ENCODE data around the gene GRM4. TPM values are rescaled to one million over a fixed set of nuclear protein-coding genes. Genes with fewer than 3 reads are reported as not detected.

The GRM4 gene
- total RNA-seq, 1 donor from 2014 or later = not detected

DNA sequence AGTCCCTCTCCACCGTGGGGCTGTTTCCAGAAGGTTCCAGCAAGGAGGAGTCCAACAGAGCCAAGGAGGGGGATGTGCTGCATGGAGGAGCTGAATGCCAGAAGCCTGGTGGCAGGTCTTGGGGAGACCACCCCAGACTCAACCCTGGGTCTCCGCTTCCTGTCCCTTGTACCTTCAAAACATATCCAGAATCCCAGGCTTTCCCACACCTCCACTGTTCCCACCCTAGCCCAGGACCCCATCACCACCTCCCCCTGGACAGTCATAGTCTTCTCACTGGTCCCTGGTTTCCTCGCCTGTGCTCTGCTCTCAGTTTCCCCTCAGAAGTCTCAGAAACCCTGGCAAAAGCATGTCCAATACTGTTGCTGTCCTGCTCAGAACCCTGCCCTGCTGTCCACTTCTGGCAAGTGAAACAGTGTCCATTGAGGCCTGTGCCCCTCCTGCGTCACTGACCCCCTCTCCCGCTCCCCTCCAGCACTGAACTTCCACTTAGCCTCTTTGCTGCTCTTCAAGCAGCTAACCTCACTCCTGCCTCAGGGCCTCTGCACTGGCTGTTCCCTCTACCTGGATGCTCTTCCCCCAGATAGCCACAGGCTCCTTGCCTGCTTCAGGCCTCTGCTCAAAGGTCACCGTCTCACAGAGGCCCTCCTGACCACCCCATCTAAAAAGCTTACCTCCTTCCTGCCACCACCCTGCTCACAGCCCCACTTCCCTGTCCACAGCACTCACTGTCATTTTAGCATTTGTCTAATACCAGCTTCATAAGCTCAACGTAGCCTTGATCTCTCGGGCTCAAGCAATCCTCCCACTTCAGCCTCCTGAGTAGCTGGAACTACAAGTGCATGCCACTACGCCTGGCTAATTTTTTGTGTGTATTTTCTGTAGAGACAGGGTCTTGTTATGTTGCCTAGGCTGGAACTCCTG is 169.2 kb downstream of the GRM4 start:
- ATAC-seq = no peak

DNA sequence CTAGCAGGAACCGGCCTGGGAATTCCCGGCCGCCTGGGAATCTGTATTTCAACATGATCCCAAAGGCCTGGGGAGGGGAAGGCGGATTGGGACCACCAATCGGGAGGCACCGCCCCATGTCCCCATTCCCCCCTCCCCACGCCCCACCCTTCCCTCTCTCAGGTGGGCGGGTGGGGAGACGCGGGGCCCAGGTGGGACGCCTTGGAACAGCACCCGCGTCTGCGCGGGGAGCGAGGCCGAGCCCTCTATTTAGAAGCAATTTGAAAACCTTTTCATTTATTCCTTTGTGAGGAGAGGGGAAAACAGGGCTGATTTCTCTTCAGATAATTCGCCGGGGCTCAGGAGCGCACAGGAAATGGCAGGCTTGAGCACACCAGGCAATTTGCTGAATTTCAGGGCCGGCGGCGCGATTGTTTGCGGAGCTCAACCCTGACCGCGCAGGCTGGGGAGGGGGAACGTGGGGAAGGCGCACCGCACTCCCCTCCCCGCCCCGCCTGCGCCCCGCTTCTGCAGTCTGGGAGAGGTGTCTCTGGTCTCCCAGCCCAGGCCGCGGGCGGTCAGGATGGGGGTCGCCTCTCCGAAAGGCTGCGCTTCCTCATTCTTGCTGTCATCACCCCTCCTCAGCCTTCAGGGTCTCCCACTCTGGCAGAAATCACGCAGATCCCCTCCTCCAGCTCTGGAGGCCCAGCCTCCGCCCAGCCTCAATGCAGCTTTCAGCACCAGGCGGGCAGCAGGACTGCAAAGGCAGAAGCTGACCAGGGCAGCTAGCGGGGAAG is 170.0 kb downstream of the GRM4 start:
- no peak for ATAC-seq

DNA sequence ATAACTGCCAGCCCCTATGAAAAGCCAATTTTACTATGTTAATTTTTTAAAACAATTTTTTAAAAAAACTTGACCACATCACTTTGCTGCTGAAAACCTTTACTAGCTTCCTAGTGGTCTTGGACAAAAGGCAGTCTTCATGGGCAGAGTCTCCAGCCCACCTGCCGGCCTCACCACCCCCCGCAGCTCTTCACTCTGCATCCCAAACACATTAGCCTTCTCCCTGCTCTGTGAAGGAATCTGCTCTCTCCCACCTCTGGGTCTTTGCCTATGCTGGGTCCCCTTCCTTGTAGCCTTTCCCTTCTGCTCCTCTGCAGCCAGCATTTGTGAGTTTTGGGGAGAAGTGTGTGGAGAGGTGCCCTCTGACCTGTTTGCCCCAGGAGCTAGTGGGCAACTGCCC is 171.4 kb downstream of the GRM4 start:
- no peak for ATAC-seq

DNA sequence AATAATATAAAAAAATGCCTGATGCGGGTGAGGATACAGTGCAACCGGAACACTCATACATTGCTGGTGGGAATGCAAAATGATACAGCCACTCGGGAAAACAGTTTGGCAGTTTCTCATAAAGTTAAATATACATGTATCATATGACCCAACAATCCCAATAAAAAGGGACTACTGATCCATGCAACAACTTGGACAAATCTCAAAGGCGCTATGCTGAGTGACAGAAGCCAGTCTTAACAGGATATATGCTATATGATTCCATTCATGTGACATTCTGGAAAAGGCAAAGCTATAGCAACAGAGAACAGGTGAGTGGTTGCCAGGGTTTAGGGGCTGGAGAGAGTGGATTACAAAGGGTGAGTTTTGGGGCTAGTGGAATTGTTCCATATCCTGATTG is 171.9 kb downstream of the GRM4 start:
- ATAC-seq = no peak

DNA sequence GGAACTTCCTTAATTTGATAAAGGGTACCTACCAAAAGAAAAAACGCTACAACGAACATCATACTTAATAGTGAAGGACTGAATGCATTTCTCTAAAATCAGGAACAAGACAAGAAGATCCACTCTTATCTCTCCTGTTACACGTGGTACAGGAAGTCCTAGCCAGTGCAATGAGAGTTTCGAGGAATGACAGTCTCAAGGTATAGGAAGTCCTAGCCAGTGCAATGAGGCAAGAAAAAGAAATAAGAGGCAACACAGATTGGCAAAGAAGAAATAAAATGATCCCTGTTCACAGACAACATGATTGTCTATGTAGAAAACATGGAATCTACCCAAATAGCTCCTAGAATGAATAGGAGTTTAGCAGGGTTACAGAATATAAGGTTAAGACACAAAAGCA is 174.3 kb downstream of the GRM4 start:
- ATAC-seq = no peak

Other genes with a start within 250 kb of the GRM4 start
- 244 TPM for gene HMGA1, start 90.8 kb upstream of the GRM4 start, total RNA-seq
- gene SMIM29, start 102.9 kb upstream of the GRM4 start, total RNA-seq = 30.6 TPM
- gene NUDT3, start 246.6 kb upstream of the GRM4 start, total RNA-seq = 18.7 TPM